NCI-H1930 (cell line): ENCODE data around the gene RGSL1.

Experiments used
- DNase-seq, 2 experiments: peaks; one replicate each; lab custom pipeline; 2025; lab: John Stamatoyannopoulos, UW

Gene RGSL1

GRCh38 chr1:182450087-182450486 lies at the start of gene RGSL1:
Gene RGSL1, plus strand, starts transcription at chr1:182450146. Its CDS starts 20 bp downstream, at chr1:182450166.
- DNase-seq, result no peak

- no peak for DNase-seq
Observed at GRCh38 chr1:182400567-182400966, 49.4 kb upstream of the RGSL1 start, which contains the start of gene TEDDM1. Gene TEDDM1, minus strand, starts transcription at chr1:182400667. Its CDS starts 182 bp downstream, at chr1:182400485.

- DNase-seq, result no peak
Observed at GRCh38 chr1:182404781-182405180, 45.2 kb upstream of the RGSL1 start.

- no peak for DNase-seq
Observed at GRCh38 chr1:182405578-182405977, 44.4 kb upstream of the RGSL1 start.

- DNase-seq, result no peak
Observed at GRCh38 chr1:182406012-182406411, 43.9 kb upstream of the RGSL1 start.

- DNase-seq, result no peak
Observed at GRCh38 chr1:182407724-182408123, 42.2 kb upstream of the RGSL1 start.

GRCh38 chr1:182408435-182409075 lies 41.4 kb upstream of the RGSL1 start:
- no peak for DNase-seq

- no peak for DNase-seq
Observed at GRCh38 chr1:182410138-182410537, 39.8 kb upstream of the RGSL1 start.

- DNase-seq, result no peak
Observed at GRCh38 chr1:182410620-182411273, 39.2 kb upstream of the RGSL1 start.

GRCh38 chr1:182413486-182413885 lies 36.5 kb upstream of the RGSL1 start:
- no peak for DNase-seq

- no peak for DNase-seq
Observed at GRCh38 chr1:182413969-182414368, 36.0 kb upstream of the RGSL1 start.

- no peak for DNase-seq
Observed at GRCh38 chr1:182415789-182416188, 34.2 kb upstream of the RGSL1 start.

- DNase-seq, result no peak
Observed at GRCh38 chr1:182426442-182427430, 23.2 kb upstream of the RGSL1 start.

- DNase-seq, result no peak
Observed at GRCh38 chr1:182428043-182428442, 21.9 kb upstream of the RGSL1 start.

GRCh38 chr1:182430263-182431068 lies 19.5 kb upstream of the RGSL1 start:
- DNase-seq, result no peak

- no peak for DNase-seq
Observed at GRCh38 chr1:182431278-182431677, 18.7 kb upstream of the RGSL1 start.

GRCh38 chr1:182433580-182433979 lies 16.4 kb upstream of the RGSL1 start:
- no peak for DNase-seq

- no peak for DNase-seq
Observed at GRCh38 chr1:182438326-182438725, 11.6 kb upstream of the RGSL1 start.

GRCh38 chr1:182441719-182442118 lies 8.2 kb upstream of the RGSL1 start:
- DNase-seq, result no peak

GRCh38 chr1:182442333-182442732 lies 7.6 kb upstream of the RGSL1 start:
- DNase-seq, result no peak

- DNase-seq, result no peak
Observed at GRCh38 chr1:182444497-182444896, 5.4 kb upstream of the RGSL1 start.
